Esophagus squamous epithelium (tissue), 5 donors: Measurements from ENCODE around the gene ISYNA1. TPM values are rescaled to one million over a fixed set of nuclear protein-coding genes. Genes with fewer than 3 reads are reported as not detected.

Source experiments
- DNase-seq: peaks from one replicate; lab custom pipeline; 2025; lab: John Stamatoyannopoulos, UW
- H3K27ac ChIP-seq, 4 donors: fragments of 200-600 bp; sonication (generic); one replicate each; pipeline ENCODE4 v1.5.1; 2016 to 2019; ENCODE audit warnings: mild to moderate bottlenecking in 1 of 4
- H3K27me3 ChIP-seq, 4 donors: fragments of 200-600 bp; sonication (generic); 1 replicate in 3 of 4; 2 replicates in 1 of 4; pipeline versions ENCODE4 v1.5.1 to v1.6.0; 2017 to 2021; ENCODE audit warnings: antibody characterized with exemption in 1 of 4
- H3K36me3 ChIP-seq, 3 donors: fragments of 200-600 bp; sonication (generic); one replicate each; pipeline ENCODE4 v1.5.1; 2016 to 2019
- H3K4me1 ChIP-seq, 3 donors: fragments of 200-600 bp; sonication (generic); one replicate each; pipeline ENCODE4 v1.5.1; 2017 to 2019
- H3K4me3 ChIP-seq, 4 donors: fragments of 200-600 bp; sonication (generic); 1 replicate in 3 of 4; 2 replicates in 1 of 4; pipeline ENCODE4 v1.5.1; 2016 to 2019; ENCODE audit warnings: mild to moderate bottlenecking in 2 of 4, moderate library complexity in 1 of 4
- H3K9me3 ChIP-seq, 3 donors: fragments of 200-600 bp; sonication (generic); one replicate each; pipeline ENCODE4 v1.5.1; 2016 to 2019
- POLR2A ChIP-seq, 4 donors: fragments of 450-650 bp; IDR thresholded peaks; one replicate each; pipeline ENCODE4 v1.6.1; 2017; ENCODE audit warnings: antibody characterized with exemption in 4 of 4, mild to moderate bottlenecking in 4 of 4, moderate library complexity in 3 of 4
- WGBS, 2 donors: methylation state at CpG; one replicate each; pipeline ENCODE4 v1.1.5; 2018; 5-methylcytosine and 5-hydroxymethylcytosine counted together
- intact Hi-C: fragments of 100-400 bp; cut with DNase I; formaldehyde crosslinking; loops from one replicate; pipeline ENCODE4 v1.15.0; 2022
- total RNA-seq, 4 donors: library from RNA; depleted of rRNA; stranded (reverse); fragments of >200 nt; gene quantifications; one replicate each; pipeline ENCODE4 v1.1.0, GENCODE V29; 2016
- TF ChIP-seq, protein P1 (sequence below), 6 experiments: fragments of 450-650 bp in 4 of 6; fragments of 200-600 bp in 2 of 6; sonication (generic) in 2 of 6; IDR thresholded peaks; one replicate each; pipeline ENCODE4 v1.5.1; 2016 to 2019; ENCODE audit warnings: antibody characterized with exemption in 6 of 6, mild to moderate bottlenecking in 4 of 6, moderate library complexity in 4 of 6
- donor health status: DM: yes; HTN: yes; CAD: no.

Gene ISYNA1
- total RNA-seq, 4 donors from 2014 or later = 8.1 to 24.4 (median 14.4) TPM

GRCh38 chr19:18429717-18430416 is 8.1 kb downstream of the ISYNA1 start:
- Histone ChIP-seq H3K36me3 (peaks cover 0 to 7% (median 0%) of the 10 kb centered on the region in 3 donors), H3K4me3 (peak overlapping the region in 2 of 4 donors; percentile 46 to 65), H3K9me3 (no peaks in the 10 kb centered on the region), H3K27me3 (peaks cover 0 to 5% (median 0%) of the 10 kb centered on the region in 4 donors), H3K27ac (peak overlapping the region in 3 of 4 donors; percentile 64 to 84 (median 83)), H3K4me1 (peaks cover 35 to 84% (median 40%) of the 10 kb centered on the region in 3 donors)
- DNase-seq = no peak
- WGBS, 2 donors = 48 to 83% methylated on average over 2 to 9 of the region's 13 CpGs
- intact Hi-C loops = no loop called here
- TF ChIP-seq, protein P1, sequence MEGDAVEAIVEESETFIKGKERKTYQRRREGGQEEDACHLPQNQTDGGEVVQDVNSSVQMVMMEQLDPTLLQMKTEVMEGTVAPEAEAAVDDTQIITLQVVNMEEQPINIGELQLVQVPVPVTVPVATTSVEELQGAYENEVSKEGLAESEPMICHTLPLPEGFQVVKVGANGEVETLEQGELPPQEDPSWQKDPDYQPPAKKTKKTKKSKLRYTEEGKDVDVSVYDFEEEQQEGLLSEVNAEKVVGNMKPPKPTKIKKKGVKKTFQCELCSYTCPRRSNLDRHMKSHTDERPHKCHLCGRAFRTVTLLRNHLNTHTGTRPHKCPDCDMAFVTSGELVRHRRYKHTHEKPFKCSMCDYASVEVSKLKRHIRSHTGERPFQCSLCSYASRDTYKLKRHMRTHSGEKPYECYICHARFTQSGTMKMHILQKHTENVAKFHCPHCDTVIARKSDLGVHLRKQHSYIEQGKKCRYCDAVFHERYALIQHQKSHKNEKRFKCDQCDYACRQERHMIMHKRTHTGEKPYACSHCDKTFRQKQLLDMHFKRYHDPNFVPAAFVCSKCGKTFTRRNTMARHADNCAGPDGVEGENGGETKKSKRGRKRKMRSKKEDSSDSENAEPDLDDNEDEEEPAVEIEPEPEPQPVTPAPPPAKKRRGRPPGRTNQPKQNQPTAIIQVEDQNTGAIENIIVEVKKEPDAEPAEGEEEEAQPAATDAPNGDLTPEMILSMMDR (IDR thresholded peaks at IDR 0.05) = no peak
- TF ChIP-seq POLR2A (IDR thresholded peaks at IDR 0.05) = no peak

DNA sequence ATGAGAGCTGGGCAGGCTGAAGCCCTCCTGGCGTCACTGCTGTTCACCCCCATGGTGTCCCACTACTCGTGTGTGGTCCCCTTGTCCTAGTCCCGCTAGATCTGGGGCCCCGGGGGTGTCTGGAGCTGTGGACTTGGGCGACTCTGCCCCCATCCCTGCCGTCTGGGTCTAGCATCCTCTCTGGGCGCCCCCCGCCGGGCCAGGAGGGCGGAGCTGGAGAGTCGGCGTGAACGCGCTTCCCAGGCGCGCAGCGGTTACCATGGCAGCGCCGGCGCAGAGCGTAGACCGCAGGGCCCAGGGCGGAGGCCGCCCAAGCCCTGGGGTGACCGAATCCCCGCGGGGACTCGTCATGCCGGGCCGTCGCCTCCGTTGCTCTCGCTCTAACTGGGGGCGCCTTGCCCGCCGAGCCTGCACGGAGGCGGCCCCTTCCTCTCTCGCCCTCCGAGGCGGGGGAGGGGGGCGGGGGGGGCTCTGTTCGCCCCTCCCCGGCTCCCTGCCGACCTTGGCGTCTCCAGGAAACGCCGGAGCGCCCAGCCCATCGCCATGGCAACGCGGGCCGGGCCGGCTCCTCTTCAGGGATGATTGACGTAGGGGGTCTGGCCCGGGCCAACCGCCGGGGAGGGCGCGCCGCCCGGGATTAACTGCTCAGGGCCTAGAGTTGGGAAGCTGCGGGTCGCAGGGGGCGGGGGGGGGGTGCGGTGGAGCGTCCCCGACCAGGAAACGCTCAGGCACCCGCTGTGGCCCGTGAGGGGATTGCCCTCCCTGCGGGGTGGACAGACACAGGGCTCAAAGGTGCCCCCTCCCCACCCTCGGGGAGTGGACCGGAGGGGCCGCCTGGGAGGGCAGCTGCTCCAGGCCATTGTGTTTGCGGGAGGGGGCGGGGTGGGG is 8.9 kb downstream of the ISYNA1 start:
- WGBS, 2 donors = 17% methylated on average over 2 of the region's 77 CpGs; no CpG with 5 or more reads in 1 of the 2 donors
- Histone ChIP-seq H3K27ac (peak overlapping the region; percentile 64 to 84 (median 74)), H3K4me3 (peak overlapping the region; percentile 15 to 65 (median 38)), H3K36me3 (peaks cover 0 to 6% (median 0%) of the 10 kb centered on the region in 3 donors), H3K4me1 (peaks cover 33 to 85% (median 41%) of the 10 kb centered on the region in 3 donors), H3K27me3 (peaks cover 0 to 5% (median 0%) of the 10 kb centered on the region in 4 donors), H3K9me3 (no peaks in the 10 kb centered on the region)
- TF ChIP-seq POLR2A (IDR thresholded peaks at IDR 0.05) = no peak
- TF ChIP-seq, protein P1 (IDR thresholded peaks at IDR 0.05) = no peak
- intact Hi-C loops = no loop called here
- no peak for DNase-seq

DNA sequence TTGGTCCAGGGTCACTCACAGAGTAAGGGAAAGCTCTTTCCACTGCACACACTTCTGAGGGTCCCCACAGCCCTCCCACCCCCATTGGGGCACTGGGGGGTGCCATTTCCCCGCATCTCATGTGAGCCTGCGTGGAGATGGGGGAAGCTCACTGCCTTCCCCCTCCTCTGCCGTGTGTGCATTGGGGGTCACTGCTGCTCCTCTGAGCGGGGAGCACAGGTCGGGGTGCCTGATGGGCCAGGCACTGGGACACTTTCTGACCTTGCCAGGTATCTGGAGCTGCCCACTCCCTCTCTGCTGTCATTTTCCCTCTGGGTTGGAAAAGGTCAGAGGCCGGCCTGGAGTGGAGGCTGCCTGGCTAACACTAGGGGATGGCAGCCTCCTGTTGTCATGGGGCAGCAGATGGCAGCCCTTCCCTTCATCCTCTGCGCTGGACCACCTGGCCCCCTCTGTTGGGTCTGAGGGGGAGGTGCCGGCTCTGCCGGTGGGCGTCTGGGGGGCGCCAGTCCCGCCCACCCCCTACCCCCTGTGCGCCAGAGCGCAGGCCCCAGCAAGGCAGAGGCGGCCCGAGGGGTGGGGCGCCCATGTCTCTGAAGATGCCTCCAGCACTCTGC is 9.7 kb downstream of the ISYNA1 start:
- H3K4me1 ChIP-seq = peaks cover 30 to 85% (median 46%) of the 10 kb centered on the region in 3 donors
- no peak for TF ChIP-seq POLR2A (IDR thresholded peaks at IDR 0.05)
- TF ChIP-seq, protein P1 (IDR thresholded peaks at IDR 0.05) = no peak

GRCh38 chr19:18427743-18428113 is 10.2 kb downstream of the ISYNA1 start:
- H3K27me3 ChIP-seq = no peaks in the 10 kb centered on the region
- no peak overlapping the region for H3K27ac ChIP-seq
- peaks cover 24 to 85% (median 41%) of the 10 kb centered on the region in 3 donors for H3K4me1 ChIP-seq
- whole genome bisulfite sequencing, 2 donors = no CpG with 5 or more reads among the region's 12 CpGs
- no peak for DNase-seq
- peaks cover 0 to 6% (median 0%) of the 10 kb centered on the region in 3 donors for H3K36me3 ChIP-seq
- H3K9me3 ChIP-seq = no peaks in the 10 kb centered on the region
- intact Hi-C loops = no loop called here
- no peak overlapping the region for H3K4me3 ChIP-seq
- TF ChIP-seq POLR2A (IDR thresholded peaks at IDR 0.05) = no peak
- TF ChIP-seq, protein P1 (IDR thresholded peaks at IDR 0.05) = no peak

More for the DNA sequence above, 9.7 kb downstream of the ISYNA1 start:
- Histone ChIP-seq H3K27ac (peak overlapping the region; percentile 64 to 84 (median 74)), H3K27me3 (peaks cover 0 to 4% (median 0%) of the 10 kb centered on the region in 4 donors), H3K4me3 (peak overlapping the region in 2 of 4 donors; percentile 46 to 65), H3K36me3 (peaks cover 0 to 6% (median 0%) of the 10 kb centered on the region in 3 donors), H3K9me3 (no peaks in the 10 kb centered on the region)
- WGBS, 2 donors = 70 to 74% methylated on average over 2 to 3 of the region's 17 CpGs
- intact Hi-C loops = no loop called here
- no peak for DNase-seq
